Placental pericyte (primary cell): ENCODE data around the gene ERCC3. TPM values are rescaled to one million over a fixed set of nuclear protein-coding genes. Genes with fewer than 3 reads are reported as not detected.

Source experiments
- small RNA-seq: library from RNA; depleted of rRNA; stranded (forward); fragments of <200 nt; gene quantifications from one replicate; pipeline ENCODE3, GENCODE V24; 2012; ENCODE audit warnings: low replicate concordance
- total RNA-seq: library from RNA; depleted of rRNA; stranded (reverse); fragments of >200 nt; gene quantifications from 2 replicates; pipeline ENCODE4 v1.2.3, GENCODE V29; 2012

Gene ERCC3
- 45.5 and 50.0 TPM in 2 replicates for total RNA-seq

DNA sequence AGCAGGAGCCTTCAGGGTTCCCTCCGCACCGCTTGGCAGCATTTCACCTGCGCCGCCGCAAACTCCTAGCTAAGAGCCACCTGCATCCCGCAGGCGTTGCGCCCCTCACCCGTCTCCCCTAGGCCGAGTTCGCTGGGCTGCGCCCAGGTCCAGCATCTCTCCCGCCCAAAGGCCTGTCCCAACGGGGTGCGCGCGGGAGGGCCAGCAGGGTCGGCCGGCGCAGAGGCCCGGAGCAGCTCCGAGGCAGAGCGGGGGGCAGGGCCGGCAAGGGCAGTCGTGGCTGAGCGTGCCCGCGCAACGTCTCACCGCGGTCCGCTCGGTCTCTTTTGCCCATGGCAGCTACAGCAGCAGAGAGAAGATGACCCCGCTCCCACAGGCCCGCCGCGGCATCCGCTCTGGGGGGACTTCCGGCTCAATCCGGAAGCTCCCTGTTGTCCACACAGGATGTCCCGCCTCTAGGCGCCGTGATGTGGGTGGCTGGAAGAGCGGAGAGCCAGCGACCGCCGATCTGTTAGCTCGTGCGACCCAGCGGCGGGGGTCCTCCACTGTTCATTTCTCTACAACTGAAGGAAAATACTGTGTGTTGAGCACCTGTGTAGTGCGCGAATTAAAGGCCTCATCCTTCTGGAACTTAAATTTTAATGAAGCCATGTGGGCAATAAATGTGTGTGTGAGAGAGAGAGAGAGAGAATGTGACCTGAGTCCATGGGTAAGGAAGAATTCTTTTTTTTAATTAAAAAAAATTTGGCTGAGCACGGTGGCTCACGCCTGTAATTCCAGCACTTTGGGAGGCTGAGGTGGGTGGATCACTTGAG is at the start of gene ERCC3:
TSS of gene ERCC3 (minus strand) at position 397 of the 815 bp plus-strand sequence. CDS start at position 334, 63 bp downstream.

DNA sequence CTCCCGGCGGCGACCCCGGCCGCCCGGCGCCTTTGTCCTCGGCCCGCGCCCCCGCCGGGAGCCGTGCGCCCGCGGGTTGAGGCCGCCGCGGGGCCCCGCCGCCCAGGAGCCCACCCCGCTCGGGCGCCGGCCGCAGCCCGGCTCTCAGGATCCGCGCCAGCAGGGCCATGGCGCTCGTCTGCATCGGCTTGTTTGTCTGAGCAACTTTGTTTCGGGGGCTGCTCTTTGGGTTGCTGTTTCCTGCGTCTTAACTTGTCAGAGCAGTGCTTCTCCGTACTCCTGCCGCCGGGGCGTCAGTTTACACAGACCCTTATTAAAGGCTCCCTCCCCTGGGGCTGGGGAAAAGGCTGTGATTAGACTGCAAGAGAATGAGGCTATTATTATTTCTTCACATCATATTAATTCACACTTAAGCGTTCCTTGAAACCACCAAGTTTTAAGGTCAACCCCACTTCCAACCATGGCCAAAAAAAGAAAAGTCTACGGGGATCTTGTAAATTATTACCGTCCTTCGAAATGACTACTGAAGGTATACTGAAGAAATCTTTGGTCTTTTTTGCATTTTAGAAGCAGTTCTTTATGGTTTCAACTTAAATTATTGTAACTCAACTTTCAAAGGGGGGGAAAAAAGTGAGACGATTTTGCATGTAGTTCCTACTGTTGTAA is 73.7 kb downstream of the ERCC3 start, which contains the start of gene CYP27C1:
TSS of gene CYP27C1 (minus strand) at position 198 of the 666 bp plus-strand sequence. CDS start at position 169, 29 bp downstream.

Small RNA genes lying within 50 kb of the gene (small RNA-seq; reads per million reads assigned to genes)
- gene RNU6-1147P = 4.1 reads per million, percentile 85 among the genes with 10 or more reads in this experiment

Other genes with a start within 250 kb of the ERCC3 start
- 66.1 and 130 TPM in 2 replicates for gene BIN1, start 187.0 kb downstream of the ERCC3 start, total RNA-seq
- gene CYP27C1, start 73.8 kb downstream of the ERCC3 start, total RNA-seq = not detected in 2 replicates
- 37.2 and 71.3 TPM in 2 replicates for gene MAP3K2, start 93.8 kb upstream of the ERCC3 start, total RNA-seq
- gene PROC, start 124.3 kb upstream of the ERCC3 start, total RNA-seq = 0.14 TPM in 1 of 2 replicates, not detected in the other
- 33.2 and 35.7 TPM in 2 replicates for gene IWS1, start 232.3 kb upstream of the ERCC3 start, total RNA-seq
- gene MYO7B, start 241.5 kb upstream of the ERCC3 start, total RNA-seq = 0.43 TPM in 1 of 2 replicates, not detected in the other